Measurements from ENCODE around the gene RNASE11. TPM values are rescaled to one million over a fixed set of nuclear protein-coding genes. Genes with fewer than 3 reads are reported as not detected.
"Not testable (repeated sequence)": the region's sequence is repeated elsewhere in the genome, so short reads cannot be mapped to it uniquely, and the experiment has no call there.

RNASE11 gene
- total RNA-seq, 2 experiments from 2014 or later, result not detected

GRCh38 chr14:20606190-20606901 lies 18.5 kb upstream of the RNASE11 start:
- Mint-ChIP-seq H3K36me3 (ENCODE audit: low read depth) (no peaks in the 10 kb centered on the region), H3K27me3 (no peaks in the 10 kb centered on the region), H3K27ac (no peak overlapping the region), H3K9me3 (no peaks in the 10 kb centered on the region), H3K4me1 (ENCODE audit: low read depth) (no peaks in the 10 kb centered on the region), H3K4me3 (no peak overlapping the region)
- ChIA-PET POLR2A (no interaction called here), CTCF (interaction anchor here (1.1 to 7.3 kb wide), 4 partner anchors 85 to 278 kb away, joined by 3 to 104 read pairs (median 6); no protein-coding TSS in a partner anchor)
- no peak for TF ChIP-seq CTCF (IDR thresholded peaks at IDR 0.05)
- intact Hi-C loops (cut with micrococcal nuclease), result no loop called here
- DNase-seq, result no peak
- no peak for ATAC-seq

GRCh38 chr14:20603813-20604690 lies 16.3 kb upstream of the RNASE11 start:
- ChIA-PET POLR2A (no interaction called here), CTCF (interaction anchor here (1.4 to 7.3 kb wide), 3 partner anchors 72 to 276 kb away, joined by 3 to 104 read pairs (median 4); no protein-coding TSS in a partner anchor)
- intact Hi-C loops (cut with micrococcal nuclease), result no loop called here
- no peak overlapping the region for H3K4me3 Mint-ChIP-seq
- ATAC-seq (no peak), DNase-seq (no peak)
- H3K4me1 Mint-ChIP-seq (ENCODE audit: low read depth), result no peaks in the 10 kb centered on the region
- TF ChIP-seq CTCF (IDR thresholded peaks at IDR 0.05), result no peak
- no peaks in the 10 kb centered on the region for H3K36me3 Mint-ChIP-seq (ENCODE audit: low read depth)
- no peak overlapping the region for H3K27ac Mint-ChIP-seq
- no peaks in the 10 kb centered on the region for H3K27me3 Mint-ChIP-seq
- no peaks in the 10 kb centered on the region for H3K9me3 Mint-ChIP-seq

GRCh38 chr14:20602583-20602982 lies 14.8 kb upstream of the RNASE11 start:
- TF ChIP-seq CTCF (IDR thresholded peaks at IDR 0.05), result no peak
- intact Hi-C loops (cut with micrococcal nuclease), result no loop called here
- no peak for ATAC-seq

GRCh38 chr14:20601522-20601921 lies 13.7 kb upstream of the RNASE11 start:
- no peak for TF ChIP-seq CTCF (IDR thresholded peaks at IDR 0.05)
- no peak overlapping the region for H3K27ac Mint-ChIP-seq
- ChIA-PET POLR2A (no interaction called here), CTCF (no interaction called here)
- H3K36me3 Mint-ChIP-seq (ENCODE audit: low read depth), result no peaks in the 10 kb centered on the region
- H3K27me3 Mint-ChIP-seq, result no peaks in the 10 kb centered on the region
- intact Hi-C loops (cut with micrococcal nuclease), result no loop called here
- H3K4me1 Mint-ChIP-seq (ENCODE audit: low read depth), result no peaks in the 10 kb centered on the region
- no peaks in the 10 kb centered on the region for H3K9me3 Mint-ChIP-seq
- ATAC-seq, result no peak
- no peak overlapping the region for H3K4me3 Mint-ChIP-seq
- no peak for DNase-seq

More at GRCh38 chr14:20602583-20602982, 14.8 kb upstream of the RNASE11 start:
- Mint-ChIP-seq H3K36me3 (ENCODE audit: low read depth) (no peaks in the 10 kb centered on the region), H3K27me3 (no peaks in the 10 kb centered on the region), H3K4me3 (no peak overlapping the region), H3K4me1 (ENCODE audit: low read depth) (no peaks in the 10 kb centered on the region), H3K27ac (no peak overlapping the region), H3K9me3 (no peaks in the 10 kb centered on the region)
- ChIA-PET CTCF (no interaction called here), POLR2A (no interaction called here)
- DNase-seq, result no peak

GRCh38 chr14:20597108-20597507 lies 9.3 kb upstream of the RNASE11 start:
- CTCF ChIA-PET, result interaction anchor here (1.1 to 1.6 kb wide), 2 partner anchors 12 to 13 kb away, joined by 4 to 6 read pairs; no protein-coding TSS in a partner anchor
- H3K36me3 Mint-ChIP-seq (ENCODE audit: low read depth), result no peaks in the 10 kb centered on the region
- TF ChIP-seq CTCF (IDR thresholded peaks at IDR 0.05), result no peak

GRCh38 chr14:20595726-20596125 lies 7.9 kb upstream of the RNASE11 start:
- POLR2A ChIA-PET; DNase-seq; H3K4me1 Mint-ChIP-seq (ENCODE audit: low read depth); H3K27me3 Mint-ChIP-seq; H3K4me3 Mint-ChIP-seq; H3K9me3 Mint-ChIP-seq; ATAC-seq; H3K36me3 Mint-ChIP-seq (ENCODE audit: low read depth); H3K27ac Mint-ChIP-seq; intact Hi-C loops (cut with micrococcal nuclease): not testable (repeated sequence)
- CTCF ChIA-PET, result interaction anchor here (1.6 kb wide), 1 partner anchor 13 kb away, joined by 6 read pairs; no protein-coding TSS in a partner anchor

More at GRCh38 chr14:20597108-20597507, 9.3 kb upstream of the RNASE11 start:
- intact Hi-C loops (cut with micrococcal nuclease), result no loop called here
- Mint-ChIP-seq H3K27ac (no peak overlapping the region), H3K27me3 (peaks cover 1% of the 10 kb centered on the region), H3K4me3 (no peak overlapping the region), H3K4me1 (ENCODE audit: low read depth) (peaks cover 3% of the 10 kb centered on the region), H3K9me3 (no peaks in the 10 kb centered on the region)
- no peak for DNase-seq
- ATAC-seq, result no peak
- POLR2A ChIA-PET, result interaction anchor here (1.7 kb wide), 1 partner anchor 119 kb away, joined by 4 read pairs; no protein-coding TSS in a partner anchor
